ENCODE data around the gene LAGE3.

LAGE3 gene

GRCh38 chrX:154486396-154487207, 7.5 kb upstream of the LAGE3 start, which contains the start of gene UBL4A (continued):
- TF ChIP-seq PATZ1 (tag by site-specific recombination; IDR thresholded peaks at IDR 0.05) (peak; percentile 88), ZNF146 (tag by site-specific recombination; IDR thresholded peaks at IDR 0.05) (no peak), KLF9 (tag by site-specific recombination; IDR thresholded peaks at IDR 0.05; ENCODE audit: low read depth) (peak; percentile 67), EGR2 (tag by site-specific recombination; IDR thresholded peaks at IDR 0.05; ENCODE audit: low read depth) (peak; percentile 96)

- POLR2A ChIA-PET: interaction anchor here (0.7 to 3.1 kb wide), 5 partner anchors 9 to 87 kb away, joined by 3 to 10 read pairs (median 5); partner anchors contain the start of gene RPL10
- H3K9me3 ChIP-seq (ENCODE audit: control insufficient read depth, insufficient read depth, low read depth, low read length): no peaks in the 10 kb centered on the region
- peak; percentile 54 for TF ChIP-seq ZBTB26 (tag by site-specific recombination; optimal IDR thresholded peaks at IDR 0.05)
- peak; percentile 13; the same call in 1 of the 2 replicates for TF ChIP-seq GLIS1 (tag by site-specific recombination; IDR thresholded peaks at IDR 0.05)
- no peak for TF ChIP-seq ZNF157 (tag by site-specific recombination; IDR thresholded peaks at IDR 0.05)
- 0 out of 2 replicates have a peak, but pooled peaks have one; percentile 17 for TF ChIP-seq KLF10 (tag by site-specific recombination; IDR thresholded peaks at IDR 0.05)
- TF ChIP-seq ZIC2 (tag by site-specific recombination; IDR thresholded peaks at IDR 0.05): peak; percentile 55
- no peak for TF ChIP-seq ZNF692 (tag by site-specific recombination; IDR thresholded peaks at IDR 0.05)
- TF ChIP-seq ZNF549 (tag by site-specific recombination; IDR thresholded peaks at IDR 0.05): no peak
- TF ChIP-seq EGR2 (tag by site-specific recombination; IDR thresholded peaks at IDR 0.05; ENCODE audit: low read depth): 0 out of 2 replicates have a peak, but pooled peaks have one; percentile 29
- H3K4me3 ChIP-seq (ENCODE audit: low read depth, low read length): peak overlapping the region; percentile 55
- CTCF ChIA-PET: interaction anchor here (0.7 to 1.7 kb wide), 3 partner anchors 13 to 113 kb away, joined by 3 to 5 read pairs (median 4); no protein-coding TSS in a partner anchor
- no peaks in the 10 kb centered on the region; the same call in 1 of the 2 replicates for H3K4me1 ChIP-seq (ENCODE audit: control insufficient read depth, insufficient read depth, low read length)
- peak overlapping the region; percentile 94; the same call in 1 of the 2 replicates for H3K27ac ChIP-seq (ENCODE audit: extremely low read depth, low read depth, low read length)
- H3K36me3 ChIP-seq (ENCODE audit: control insufficient read depth in 2 of 2, insufficient read depth in 1 of 2, low read length in 2 of 2): peaks cover 0 to 38% of the 10 kb centered on the region in 2 experiments; a peak in 1 of 3 replicates
Measured at GRCh38 chrX:154486052-154486395, 6.9 kb upstream of the LAGE3 start.

GRCh38 chrX:154485150-154486051, 6.3 kb upstream of the LAGE3 start:
- Histone ChIP-seq H3K9me3 (ENCODE audit: control insufficient read depth, insufficient read depth, low read depth, low read length) (no peaks in the 10 kb centered on the region), H3K27ac (ENCODE audit: extremely low read depth, low read depth, low read length) (peak overlapping the region; percentile 94; the same call in 1 of the 2 replicates), H3K4me3 (ENCODE audit: low read depth, low read length) (peak overlapping the region; percentile 55), H3K4me1 (ENCODE audit: control insufficient read depth, insufficient read depth, low read length) (no peaks in the 10 kb centered on the region; the same call in 1 of the 2 replicates), H3K36me3 (ENCODE audit: control insufficient read depth in 2 of 2, insufficient read depth in 1 of 2, low read length in 2 of 2) (peaks cover 0 to 38% of the 10 kb centered on the region in 2 experiments; a peak in 1 of 3 replicates)
- CTCF ChIA-PET: interaction anchor here (0.5 to 1.4 kb wide), 4 partner anchors 16 to 112 kb away, joined by 3 to 4 read pairs (median 3); no protein-coding TSS in a partner anchor
- POLR2A ChIA-PET: interaction anchor here (0.6 to 3.1 kb wide), 6 partner anchors 8 to 87 kb away, joined by 3 to 10 read pairs (median 6); partner anchors contain the start of gene RPL10
- TF ChIP-seq REPIN1 (tag by site-specific recombination; IDR thresholded peaks at IDR 0.05; ENCODE audit: low read depth) (no peak), SCRT2 (tag by site-specific recombination; IDR thresholded peaks at IDR 0.05) (no peak), ZNF449 (tag by site-specific recombination; IDR thresholded peaks at IDR 0.05) (peak; percentile 73), YY2 (tag by site-specific recombination; IDR thresholded peaks at IDR 0.05) (no peak), ZNF23 (tag by site-specific recombination; IDR thresholded peaks at IDR 0.05; ENCODE audit: borderline replicate concordance) (no peak), EGR2 (tag by site-specific recombination; IDR thresholded peaks at IDR 0.05; ENCODE audit: low read depth) (no peak), ZNF549 (tag by site-specific recombination; IDR thresholded peaks at IDR 0.05) (no peak), ZNF548 (tag by site-specific recombination; IDR thresholded peaks at IDR 0.05) (no peak), ZNF169 (tag by site-specific recombination; IDR thresholded peaks at IDR 0.05) (no peak), KLF7 (tag by site-specific recombination; IDR thresholded peaks at IDR 0.05; ENCODE audit: borderline replicate concordance) (no peak), ZNF114 (tag by site-specific recombination; IDR thresholded peaks at IDR 0.05) (no peak), ZBTB7A (tag by site-specific recombination; IDR thresholded peaks at IDR 0.05; ENCODE audit: low read depth) (no peak), MYNN (tag by site-specific recombination; IDR thresholded peaks at IDR 0.05; ENCODE audit: borderline replicate concordance) (no peak), ZNF184 (tag by site-specific recombination; IDR thresholded peaks at IDR 0.05) (no peak)

All from HEK293 (cell line).